ENCODE measurements around the gene FYN.

Gene FYN

GRCh38 chr6:111763381-111763780, 109.9 kb downstream of the FYN start:
- TF ChIP-seq CTCF (IDR thresholded peaks at IDR 0.05; ENCODE audit: insufficient read depth, low read depth, low read length, missing control alignments) = no peak
- no peak overlapping the region for H3K4me3 ChIP-seq (ENCODE audit: low read depth, low read length)
- DNase-seq (ENCODE audit: low read depth) = no peak

GRCh38 chr6:111761783-111762312, 111.4 kb downstream of the FYN start:
- peak; percentile 64 for DNase-seq (ENCODE audit: low read depth)
- TF ChIP-seq CTCF (IDR thresholded peaks at IDR 0.05; ENCODE audit: insufficient read depth, low read depth, low read length, missing control alignments) = no peak
- no peak overlapping the region for H3K4me3 ChIP-seq (ENCODE audit: low read depth, low read length)

- TF ChIP-seq CTCF (IDR thresholded peaks at IDR 0.05; ENCODE audit: insufficient read depth, low read depth, low read length, missing control alignments) = no peak
- DNase-seq (ENCODE audit: low read depth) = no peak
Observed at GRCh38 chr6:111761212-111761611, 112.0 kb downstream of the FYN start.

GRCh38 chr6:111759836-111760785, 113.1 kb downstream of the FYN start:
- no peak for TF ChIP-seq CTCF (IDR thresholded peaks at IDR 0.05; ENCODE audit: insufficient read depth, low read depth, low read length, missing control alignments)
- DNase-seq (ENCODE audit: low read depth) = no peak
- H3K4me3 ChIP-seq (ENCODE audit: low read depth, low read length) = no peak overlapping the region

More at GRCh38 chr6:111761212-111761611, 112.0 kb downstream of the FYN start:
- H3K4me3 ChIP-seq (ENCODE audit: low read depth, low read length) = no peak overlapping the region

GRCh38 chr6:111759331-111759835, 113.9 kb downstream of the FYN start:
- no peak for TF ChIP-seq CTCF (IDR thresholded peaks at IDR 0.05; ENCODE audit: insufficient read depth, low read depth, low read length, missing control alignments)
- no peak for DNase-seq (ENCODE audit: low read depth)
- no peak overlapping the region for H3K4me3 ChIP-seq (ENCODE audit: low read depth, low read length)

GRCh38 chr6:111758608-111759329, 114.5 kb downstream of the FYN start:
- TF ChIP-seq CTCF (IDR thresholded peaks at IDR 0.05; ENCODE audit: insufficient read depth, low read depth, low read length, missing control alignments) = no peak
- no peak overlapping the region for H3K4me3 ChIP-seq (ENCODE audit: low read depth, low read length)
- DNase-seq (ENCODE audit: low read depth) = no peak
